Stimulated activated CD8-positive, alpha-beta memory T cell treated with anti-CD3 and anti-CD28 coated beads, Interleukin-15, amount 100 ng/mL, for 48 hours (primary cell): ENCODE results near the gene PSRC1.

Source experiments
- DNase-seq, 2 donors: peaks; one replicate each; pipeline ENCODE4 v3.0.0-alpha.2; 2020; ENCODE audit warnings: low read depth in 2 of 2

PSRC1 gene

GRCh38 chr1:109258481-109259466, 24.2 kb downstream of the PSRC1 start:
- no peak for DNase-seq

DNA sequence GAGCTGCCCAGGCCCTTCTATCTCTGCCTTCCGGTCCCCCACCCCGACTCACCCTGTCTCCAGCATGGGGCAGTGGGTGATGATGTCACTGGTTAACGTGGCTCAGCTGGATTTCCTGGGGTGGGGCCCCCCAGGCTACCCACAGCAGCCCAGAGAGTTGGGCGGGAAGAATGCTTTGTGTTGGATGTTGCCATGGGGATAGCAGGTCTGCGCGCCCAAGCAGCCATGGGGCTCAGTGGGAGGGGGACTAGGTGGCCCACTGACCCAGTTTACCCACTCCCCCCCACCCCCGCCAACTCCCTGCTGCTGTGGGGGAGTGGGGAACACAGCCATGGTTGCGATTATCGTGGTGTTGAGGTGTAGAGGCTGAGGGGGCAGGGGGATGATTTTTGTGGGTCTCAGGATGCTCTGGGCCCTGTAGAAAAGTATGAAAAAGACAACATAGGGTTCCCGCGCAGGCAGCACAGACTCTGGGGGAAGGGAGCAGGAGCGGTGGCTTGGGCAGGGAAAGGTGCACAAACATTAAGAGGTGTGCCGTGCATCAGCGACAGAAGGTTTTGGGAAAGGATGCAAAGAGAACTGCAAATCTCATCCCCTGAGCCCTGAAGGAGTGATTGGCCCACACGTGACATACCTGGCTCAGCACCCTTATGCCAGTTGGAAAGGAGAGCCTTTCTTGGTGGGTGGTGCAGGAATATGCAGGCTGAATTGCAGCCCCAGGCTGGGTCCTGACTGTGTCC, 25.1 kb downstream of the PSRC1 start:
- no peak for DNase-seq

DNA sequence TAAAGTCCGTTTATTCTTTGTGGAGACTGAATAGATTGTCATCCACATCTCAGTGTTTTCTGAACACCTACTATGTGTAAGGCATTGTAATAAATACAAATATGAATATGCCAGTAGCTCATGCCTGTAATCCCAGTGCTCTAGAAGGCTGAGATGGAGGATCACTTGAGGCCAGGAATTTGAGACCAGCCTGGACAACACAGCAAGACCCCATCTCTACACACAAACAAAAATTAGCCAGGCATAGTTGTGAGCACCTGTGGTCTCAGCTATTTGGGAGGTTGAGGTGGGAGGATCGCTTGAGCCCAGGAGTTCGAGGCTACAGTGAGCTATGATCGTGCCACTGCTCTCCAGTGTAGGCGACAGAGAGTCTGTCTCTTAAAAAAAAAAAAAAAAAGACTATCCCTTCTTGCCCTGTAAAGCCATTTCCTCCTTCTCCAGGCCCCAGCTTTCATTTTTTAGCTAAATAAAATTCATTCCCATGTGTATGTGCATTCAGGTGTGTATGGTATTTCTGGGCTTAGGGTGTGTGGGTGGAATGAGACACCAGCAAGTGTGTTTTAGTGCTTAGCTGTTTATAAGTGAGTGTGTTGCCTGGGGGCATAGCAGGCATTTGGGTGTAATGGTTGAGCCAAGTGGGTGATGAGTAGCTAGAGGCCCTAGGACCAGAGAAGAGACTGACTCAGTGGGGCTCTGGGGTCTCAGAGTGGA, 25.8 kb downstream of the PSRC1 start:
- DNase-seq = no peak

DNA sequence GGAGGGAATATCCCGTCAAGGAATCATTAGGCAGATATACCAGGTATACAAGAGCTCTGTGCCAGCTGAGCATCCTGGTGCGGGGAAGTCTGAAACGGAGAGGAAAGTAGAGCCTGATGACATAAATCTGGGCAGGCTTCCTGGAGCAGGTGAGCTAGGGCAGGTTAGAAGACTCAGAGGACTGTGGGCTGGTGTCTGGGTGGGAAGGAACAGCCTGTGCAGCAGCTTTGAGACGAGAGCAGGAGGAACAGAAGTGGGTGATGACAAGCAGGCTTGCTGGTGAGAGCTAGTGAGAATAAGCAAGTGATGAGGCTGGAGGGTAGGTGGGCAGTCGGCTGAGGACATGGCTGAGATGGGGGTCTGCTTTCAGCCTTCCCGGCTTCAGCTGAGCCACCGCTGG, 26.9 kb downstream of the PSRC1 start:
- DNase-seq = no peak

DNA sequence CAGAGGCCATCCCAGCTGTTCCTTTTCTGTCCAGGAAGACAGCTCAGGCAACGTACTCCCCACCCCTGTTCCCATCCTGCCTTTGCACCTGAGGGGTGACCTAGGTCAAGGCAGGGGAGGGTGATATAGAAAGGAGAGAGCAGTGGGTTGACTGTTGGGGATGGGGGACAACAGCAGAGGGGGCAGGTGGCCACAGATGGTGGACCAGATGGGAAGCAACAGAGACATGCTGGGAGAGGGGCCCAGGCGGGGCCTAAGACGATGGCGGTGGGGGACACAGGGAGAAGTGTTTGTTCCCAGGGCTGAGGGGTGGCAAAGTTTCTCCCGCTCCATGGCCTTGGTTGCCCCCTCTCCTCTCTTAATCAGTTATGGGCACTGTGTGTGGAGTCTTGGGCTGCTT, 27.3 kb downstream of the PSRC1 start:
- DNase-seq = no peak

DNA sequence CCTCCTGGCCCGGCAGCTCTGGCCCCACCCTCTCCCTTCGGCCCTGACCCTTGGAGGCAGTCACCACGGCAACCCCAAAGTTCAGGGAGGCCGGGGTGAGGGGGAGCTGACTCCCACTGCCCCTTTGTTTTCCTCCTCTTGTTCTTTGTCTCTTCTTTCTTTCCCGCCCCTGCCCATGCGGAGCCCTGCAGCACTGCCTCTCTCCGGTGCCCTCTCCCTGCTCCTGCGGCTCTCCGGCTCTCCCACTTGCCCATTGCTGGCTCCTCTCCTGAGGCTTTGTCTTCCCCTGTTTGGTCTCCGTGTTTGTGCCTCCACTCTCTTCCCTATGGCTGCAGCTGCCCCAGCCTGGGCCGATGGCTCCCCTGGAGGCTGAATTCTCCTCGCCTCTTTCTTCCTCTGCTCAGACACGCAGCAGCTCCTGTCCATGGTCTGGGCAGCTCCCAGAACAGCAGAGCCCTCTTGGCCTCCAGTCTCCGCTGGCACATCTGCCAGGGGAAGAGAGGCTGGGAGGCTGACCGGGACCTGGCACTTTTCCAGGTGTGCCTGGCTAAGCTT, 27.8 kb downstream of the PSRC1 start:
- DNase-seq = no peak

- no peak for DNase-seq
Observed at GRCh38 chr1:109254621-109255096, 28.3 kb downstream of the PSRC1 start.

DNA sequence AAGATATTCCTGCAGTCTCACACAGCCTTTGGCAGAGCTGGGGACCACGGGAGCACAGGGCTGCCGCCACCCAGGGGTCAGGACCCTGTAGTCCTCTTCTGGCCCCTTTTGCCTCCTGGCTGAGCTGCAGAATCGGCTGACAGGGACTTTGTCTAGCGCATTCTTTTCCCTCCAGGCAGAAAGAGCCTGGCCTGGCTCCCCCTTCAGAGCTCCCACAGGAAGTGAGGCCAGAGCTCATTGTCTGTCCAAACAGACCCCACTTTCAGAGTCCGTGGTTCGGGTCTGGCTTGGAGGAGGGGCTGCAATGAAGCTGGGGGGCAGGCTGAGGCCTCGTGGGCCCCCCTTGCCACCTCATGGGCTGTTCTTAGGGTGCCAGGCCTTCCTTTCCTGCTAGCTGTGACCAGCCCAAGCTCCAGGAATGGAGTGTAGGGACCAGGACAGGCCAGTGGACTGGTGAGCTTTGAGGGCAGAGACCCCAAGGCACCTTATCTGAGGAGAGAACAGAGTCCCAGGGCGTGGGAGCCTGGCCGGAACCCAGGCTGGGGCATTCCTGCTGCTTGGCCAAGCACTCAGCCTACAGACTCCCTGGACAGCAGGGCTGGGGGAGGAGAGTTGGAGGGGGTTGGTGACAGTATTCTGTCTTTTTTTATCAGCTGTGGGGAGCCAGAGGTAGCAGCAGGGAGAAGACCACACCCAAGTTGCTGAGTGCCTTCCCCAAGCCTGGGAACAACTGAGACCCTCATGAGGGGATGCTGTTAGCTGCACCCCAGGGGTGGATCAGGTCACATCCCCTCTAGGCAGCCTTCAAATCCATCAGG, 28.9 kb downstream of the PSRC1 start:
- no peak for DNase-seq

GRCh38 chr1:109252893-109253802, 29.8 kb downstream of the PSRC1 start:
- DNase-seq = no peak

- no peak for DNase-seq
Observed at GRCh38 chr1:109252167-109252892, 30.6 kb downstream of the PSRC1 start.

GRCh38 chr1:109251277-109252166, 31.4 kb downstream of the PSRC1 start:
- no peak for DNase-seq

- DNase-seq = no peak
Observed at GRCh38 chr1:109250454-109251276, 32.3 kb downstream of the PSRC1 start.

DNA sequence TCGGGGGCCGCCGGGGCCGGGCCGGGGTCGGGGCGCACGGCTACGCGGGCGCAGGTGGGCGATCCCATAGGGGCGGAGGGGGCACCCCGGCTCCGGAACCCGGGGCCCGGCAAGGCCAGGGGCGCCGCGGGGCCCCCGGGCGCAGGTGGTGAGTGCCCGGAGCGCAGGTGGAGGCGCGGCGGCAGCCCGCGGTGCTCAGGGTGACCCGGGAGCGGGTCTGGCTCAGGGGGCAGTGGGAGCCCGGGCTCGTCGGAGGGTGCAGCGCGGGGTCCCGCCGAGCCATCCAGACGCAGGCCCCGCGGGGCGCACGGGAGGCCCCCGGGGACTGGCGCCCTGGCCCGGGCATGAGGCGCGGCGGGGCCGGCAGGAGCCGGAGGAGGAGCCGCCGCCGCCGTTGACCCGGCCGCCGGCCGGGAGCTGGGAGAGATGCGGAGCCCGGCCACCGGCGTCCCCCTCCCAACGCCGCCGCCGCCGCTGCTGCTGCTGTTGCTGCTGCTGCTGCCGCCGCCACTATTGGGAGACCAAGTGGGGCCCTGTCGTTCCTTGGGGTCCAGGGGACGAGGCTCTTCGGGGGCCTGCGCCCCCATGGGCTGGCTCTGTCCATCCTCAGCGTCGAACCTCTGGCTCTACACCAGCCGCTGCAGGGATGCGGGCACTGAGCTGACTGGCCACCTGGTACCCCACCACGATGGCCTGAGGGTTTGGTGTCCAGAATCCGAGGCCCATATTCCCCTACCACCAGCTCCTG, 33.1 kb downstream of the PSRC1 start:
- DNase-seq = no peak

DNA sequence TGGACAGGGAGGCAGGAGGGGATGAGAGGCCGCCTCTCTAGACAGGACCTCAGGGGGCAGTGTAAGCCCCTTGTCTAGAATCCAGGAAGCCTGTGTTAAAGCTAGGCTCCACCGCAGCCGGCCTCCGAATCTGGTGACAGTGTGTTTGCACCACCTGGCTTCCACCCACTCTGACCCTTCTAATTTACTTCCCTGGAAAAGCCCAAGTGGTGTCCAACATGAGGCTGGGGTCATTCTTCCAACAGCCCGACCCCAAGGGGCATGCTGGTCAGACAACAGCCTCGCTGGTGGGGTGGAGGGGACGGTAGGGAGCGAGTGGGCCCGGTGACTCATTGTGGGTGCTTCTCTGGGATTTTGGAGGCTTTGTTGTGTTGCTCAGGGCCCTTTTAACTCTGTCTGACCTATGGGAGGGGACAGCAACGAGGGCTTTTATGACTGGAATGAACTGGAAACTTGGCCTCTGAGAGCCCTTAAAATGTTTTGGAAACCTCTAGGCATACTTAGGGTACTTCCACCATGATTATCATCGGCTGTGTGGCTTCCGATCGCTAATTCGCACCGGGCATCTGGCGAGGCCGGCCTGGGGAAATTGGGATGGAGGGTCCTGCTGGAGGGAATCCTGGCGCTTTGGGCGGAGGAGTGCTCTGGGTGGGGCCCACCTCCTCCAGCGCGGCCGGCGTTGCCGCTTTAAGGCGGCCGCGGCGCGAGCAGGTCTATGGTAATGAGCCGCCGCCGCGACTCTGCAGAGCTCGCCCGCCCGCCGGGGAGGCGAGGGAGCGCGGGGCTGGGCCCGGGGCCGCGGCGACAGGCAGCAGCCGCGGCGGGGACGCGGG, 33.9 kb downstream of the PSRC1 start, which contains the start of gene CELSR2:
Gene CELSR2, plus strand, starts transcription at position 743 of the 833 bp plus-strand sequence. CDS start 541 bp downstream, outside the sequence.
- DNase-seq = peak; percentile 32 to 47

DNA sequence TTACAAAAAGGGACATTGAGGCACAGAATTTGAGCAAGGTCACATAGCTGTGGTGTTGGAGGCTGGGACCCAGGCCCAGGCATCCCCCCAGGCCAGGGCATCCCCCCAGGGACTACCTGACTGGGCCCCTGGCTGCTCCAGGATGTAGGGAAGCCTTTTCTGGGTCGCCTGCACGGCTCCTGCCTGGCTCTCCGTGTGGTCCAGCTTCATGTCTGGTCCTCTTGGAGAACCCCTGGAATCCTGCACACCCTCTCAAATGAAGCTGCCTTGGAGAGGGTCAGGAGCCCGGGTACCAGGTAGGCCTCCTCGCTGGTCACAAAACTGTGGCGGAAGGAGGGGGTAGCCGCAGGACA, 34.5 kb downstream of the PSRC1 start:
- DNase-seq = no peak
